Measurements from ENCODE around the gene GLI3.

GLI3 gene

DNA sequence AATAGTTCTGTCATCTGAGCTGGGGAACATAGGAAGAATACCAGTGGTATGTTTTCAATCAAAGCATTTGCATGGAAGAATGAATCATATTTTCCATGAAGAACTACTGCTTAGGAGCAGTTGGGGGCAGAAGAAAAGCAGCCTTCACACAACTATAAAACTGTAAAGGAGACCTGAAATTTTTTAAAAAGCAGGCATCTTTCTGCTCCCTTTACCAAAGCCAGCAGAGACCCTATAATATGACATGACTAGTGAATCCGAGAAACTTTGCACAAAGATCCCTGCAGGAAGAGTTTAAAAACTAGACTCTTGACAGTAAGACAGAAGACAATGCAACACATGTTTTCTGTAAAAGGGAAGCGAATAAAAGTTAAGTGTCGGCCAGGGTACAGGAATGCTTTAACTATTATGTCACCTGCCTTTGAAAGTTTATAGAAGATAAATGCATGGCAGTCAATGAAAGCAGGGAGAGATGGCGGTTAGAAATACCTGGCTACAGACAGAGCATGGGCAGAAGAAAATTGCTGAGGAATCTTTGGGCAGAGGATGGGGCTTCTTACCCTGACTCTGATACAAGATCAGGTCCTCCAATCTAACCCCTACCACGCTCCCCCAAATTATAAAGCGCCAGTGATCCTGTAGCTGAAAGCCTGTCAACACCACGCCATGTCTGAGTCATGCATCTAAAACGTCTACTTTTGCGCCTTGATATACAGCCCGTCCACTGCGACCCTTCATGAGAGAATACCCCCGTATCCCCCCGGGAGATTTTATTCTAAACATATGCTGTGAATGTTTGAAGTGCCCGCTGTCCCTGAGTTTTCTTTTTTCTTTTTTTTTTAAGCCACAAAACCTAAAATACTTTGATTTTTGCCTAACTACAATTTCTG, 93.1 kb downstream of the GLI3 start:
- DNase-seq (ENCODE audit: low spot score) = no peak

GRCh38 chr7:42142089-42142488, 94.9 kb downstream of the GLI3 start:
- no peak for DNase-seq (ENCODE audit: low spot score)

DNA sequence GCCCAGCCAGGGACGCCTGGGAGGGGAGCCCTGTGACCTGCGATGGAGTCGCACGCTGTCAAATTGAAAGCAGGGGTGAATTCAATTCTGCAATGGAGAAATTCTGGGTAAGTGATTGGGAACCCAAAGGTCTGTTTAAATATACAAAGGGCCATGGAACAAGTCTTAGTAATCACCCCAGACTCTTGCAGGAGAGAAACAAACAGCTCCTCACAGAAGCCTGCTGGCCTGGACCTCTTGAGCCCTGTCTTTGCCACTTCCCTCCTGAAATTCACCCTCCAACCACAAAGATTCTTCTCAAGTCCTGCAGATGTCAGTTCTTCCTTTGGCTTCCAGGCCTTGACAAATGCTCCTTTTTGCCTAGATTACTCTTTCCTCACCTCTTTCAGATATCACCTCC, 97.3 kb downstream of the GLI3 start:
- no peak for DNase-seq (ENCODE audit: low spot score)

GRCh38 chr7:42138691-42139090, 98.3 kb downstream of the GLI3 start:
- DNase-seq (ENCODE audit: low spot score) = no peak

- no peak for DNase-seq (ENCODE audit: low spot score)
These were observed 99.1 kb downstream of the GLI3 start for GRCh38 chr7:42137941-42138340.

DNA sequence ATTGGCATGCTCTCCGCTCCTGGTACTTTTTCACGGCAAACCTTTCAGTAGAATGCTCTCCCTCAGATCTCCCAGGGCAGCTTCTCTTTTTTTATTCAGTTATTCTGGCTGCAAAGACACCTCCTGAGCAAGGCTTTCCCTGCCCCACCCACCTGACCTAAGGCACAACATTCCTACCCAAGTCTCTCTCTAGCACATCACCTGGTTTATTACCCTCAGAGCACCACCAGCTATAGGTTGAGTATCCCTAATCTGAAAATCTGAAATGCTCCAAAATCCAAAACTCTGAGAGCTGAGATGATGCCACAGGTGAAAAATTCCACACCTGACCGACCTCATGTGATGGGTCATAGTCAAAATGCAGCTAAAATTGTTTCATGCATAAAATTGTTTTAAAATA, 99.6 kb downstream of the GLI3 start:
- DNase-seq (ENCODE audit: low spot score) = no peak

- no peak for DNase-seq (ENCODE audit: low spot score)
These were observed 101.3 kb downstream of the GLI3 start for GRCh38 chr7:42135728-42136127.

DNA sequence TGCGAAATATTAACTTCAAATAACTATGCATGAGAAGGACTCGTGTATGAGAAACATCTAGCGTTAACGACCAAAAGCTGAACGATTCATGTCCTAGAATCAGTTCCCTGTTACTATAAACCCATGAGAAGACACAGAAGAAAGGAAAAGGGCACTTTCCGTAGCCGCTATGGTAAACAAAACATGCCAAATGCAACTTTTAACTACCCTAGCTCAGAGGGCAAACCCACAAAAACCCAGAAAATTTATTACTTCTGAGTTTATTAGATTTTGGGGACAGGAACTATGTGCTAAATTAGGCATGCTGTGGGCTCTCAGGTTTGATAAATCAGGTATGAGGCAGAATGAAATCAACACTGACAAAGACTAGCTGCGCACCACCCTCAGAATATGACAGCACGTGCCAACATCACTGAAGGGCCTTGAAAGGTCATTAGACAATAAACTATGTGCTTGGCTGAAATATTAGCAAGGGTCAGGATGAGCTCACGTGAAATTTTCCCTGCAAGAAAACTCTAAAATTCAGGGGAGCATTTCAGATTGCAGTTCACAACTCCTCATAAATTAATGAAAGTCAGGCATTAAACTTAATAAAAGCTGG, 102.6 kb downstream of the GLI3 start:
- DNase-seq (ENCODE audit: low spot score) = no peak

GRCh38 chr7:42133321-42133720, 103.7 kb downstream of the GLI3 start:
- DNase-seq (ENCODE audit: low spot score) = no peak

DNA sequence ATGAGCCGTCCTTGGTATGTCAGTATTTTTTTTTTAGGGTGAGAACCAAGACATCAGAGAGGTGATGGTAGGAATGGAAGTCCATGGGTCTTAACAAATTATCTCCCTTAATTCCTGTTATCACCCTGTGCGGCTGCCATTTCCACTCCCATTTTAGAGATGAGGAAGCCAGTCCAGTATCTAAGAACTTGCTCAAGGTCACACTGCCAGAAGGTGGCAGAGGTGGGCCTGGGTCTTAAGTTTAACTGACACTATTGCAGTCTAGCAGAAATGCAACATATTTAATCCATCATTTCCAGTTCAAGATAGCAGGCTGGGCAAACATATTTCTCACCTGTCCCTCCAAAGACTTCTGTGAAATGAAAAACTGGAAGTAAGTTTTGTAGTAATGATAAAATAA, 108.3 kb downstream of the GLI3 start:
- DNase-seq (ENCODE audit: low spot score) = no peak

- no peak for DNase-seq (ENCODE audit: low spot score)
These were observed 109.8 kb downstream of the GLI3 start for GRCh38 chr7:42127232-42127622.

DNA sequence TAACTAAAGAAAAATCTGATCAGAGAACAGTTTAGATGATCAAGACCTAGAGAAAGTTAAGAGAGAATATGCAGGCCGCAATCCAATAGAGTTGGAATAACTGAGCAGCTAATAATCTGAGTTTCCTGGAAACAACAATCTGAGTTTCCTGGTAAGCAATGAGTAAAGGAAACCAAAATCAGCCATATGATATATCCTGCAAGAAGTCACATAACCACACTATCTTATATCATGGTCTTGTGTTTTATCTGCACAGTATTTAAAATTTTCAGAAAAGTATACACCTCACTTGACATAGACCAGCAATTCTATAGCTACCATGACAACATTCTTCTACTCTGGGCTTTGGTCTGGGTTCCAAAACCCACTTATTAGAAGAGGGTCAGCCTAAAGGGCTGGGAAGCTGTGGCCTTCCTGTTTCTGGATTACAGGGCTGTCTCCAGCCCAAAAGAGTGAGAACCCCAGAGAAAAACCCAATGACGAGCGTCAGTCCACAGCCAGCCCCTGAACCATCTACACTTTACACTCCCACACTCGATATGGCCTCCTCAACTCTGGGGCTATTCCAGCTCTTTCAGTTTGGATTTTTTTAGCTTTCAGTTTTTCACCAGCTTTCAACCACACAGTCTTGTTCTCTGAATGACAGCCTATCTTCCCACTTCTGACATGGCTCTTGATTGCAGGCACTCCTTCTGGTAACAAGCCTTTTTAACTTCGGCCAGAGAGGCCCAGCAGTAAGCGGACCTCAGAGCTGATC, 110.4 kb downstream of the GLI3 start:
- no peak for DNase-seq (ENCODE audit: low spot score)

DNA sequence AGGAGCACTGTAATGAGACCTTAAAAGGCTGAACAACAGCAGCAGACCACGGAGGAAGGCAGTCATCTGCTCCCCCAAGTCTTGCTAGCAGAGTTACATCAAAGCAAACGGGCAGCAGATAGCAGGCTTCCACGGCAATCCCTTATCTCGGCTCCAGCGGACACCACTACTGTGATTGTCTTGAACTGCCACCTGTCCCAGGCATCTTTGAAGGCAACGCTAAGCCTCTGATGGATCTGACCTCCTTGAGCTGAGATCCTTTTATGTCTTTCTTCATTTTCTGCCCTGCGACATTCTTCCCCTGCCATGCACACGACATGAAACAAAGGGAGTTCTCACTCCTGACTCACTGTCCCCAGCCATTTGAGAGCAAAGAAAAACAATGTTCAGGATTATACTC, 111.7 kb downstream of the GLI3 start:
- no peak for DNase-seq (ENCODE audit: low spot score)

DNA sequence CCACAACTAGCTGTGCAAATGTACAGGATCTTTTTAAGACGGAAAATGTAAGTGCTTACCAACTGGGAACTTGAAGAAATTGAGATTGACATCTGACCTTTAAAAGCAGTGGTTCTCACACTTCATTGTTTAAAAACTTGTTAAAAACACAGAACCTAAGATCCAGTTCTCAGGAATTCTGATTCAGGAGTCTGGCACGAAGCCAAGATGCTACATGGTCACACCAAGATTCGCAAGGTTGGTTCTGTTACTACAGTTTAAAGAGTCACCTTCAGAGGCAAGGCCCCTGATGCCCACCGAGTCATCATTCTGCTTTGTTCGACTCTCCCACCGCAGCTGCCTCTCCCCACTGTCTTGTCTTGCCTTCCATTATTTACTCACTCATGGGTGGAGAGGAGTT, 113.3 kb downstream of the GLI3 start:
- no peak for DNase-seq (ENCODE audit: low spot score)

GRCh38 chr7:42120191-42120590, 116.8 kb downstream of the GLI3 start:
- no peak for DNase-seq (ENCODE audit: low spot score)

- DNase-seq (ENCODE audit: low spot score) = no peak
These were observed 119.8 kb downstream of the GLI3 start for GRCh38 chr7:42117201-42117600.

- DNase-seq (ENCODE audit: low spot score) = no peak
These were observed 121.2 kb downstream of the GLI3 start for GRCh38 chr7:42115795-42116194.

- DNase-seq (ENCODE audit: low spot score) = no peak
These were observed 126.7 kb downstream of the GLI3 start for GRCh38 chr7:42110333-42110732.

DNA sequence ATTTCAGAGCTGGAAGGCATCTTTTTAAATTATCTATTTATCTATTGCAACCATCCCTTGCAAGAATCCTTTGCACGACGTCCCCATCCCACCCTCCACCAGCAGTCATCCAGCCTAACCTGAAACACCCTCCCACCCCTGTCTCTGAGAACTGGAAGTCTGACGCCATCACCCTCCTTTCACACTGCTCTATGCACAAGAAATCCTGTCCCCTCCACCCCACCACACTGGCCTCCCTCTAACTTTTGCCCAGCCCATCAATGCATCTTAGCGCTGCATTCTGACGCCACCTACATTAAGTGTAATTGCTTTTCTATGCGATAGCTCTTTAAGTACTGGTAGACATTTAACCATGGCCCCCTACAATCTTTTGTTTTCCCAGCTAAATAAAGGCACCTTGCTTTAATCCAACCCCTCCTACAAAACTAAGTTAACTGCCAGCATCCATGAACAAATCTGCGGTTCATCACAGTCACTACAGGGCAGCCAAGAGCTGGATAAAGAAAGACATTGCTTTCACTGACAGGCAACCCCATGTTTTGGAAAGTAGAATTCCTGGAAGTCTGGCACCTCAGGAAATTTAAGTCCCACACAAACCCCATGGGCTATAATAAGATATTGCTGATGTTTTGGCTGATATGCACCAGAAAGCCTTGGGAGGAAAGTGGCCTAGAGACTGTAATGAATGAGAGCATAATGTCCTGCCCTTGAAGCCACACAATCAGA, 128.0 kb downstream of the GLI3 start:
- DNase-seq (ENCODE audit: low spot score) = no peak

DNA sequence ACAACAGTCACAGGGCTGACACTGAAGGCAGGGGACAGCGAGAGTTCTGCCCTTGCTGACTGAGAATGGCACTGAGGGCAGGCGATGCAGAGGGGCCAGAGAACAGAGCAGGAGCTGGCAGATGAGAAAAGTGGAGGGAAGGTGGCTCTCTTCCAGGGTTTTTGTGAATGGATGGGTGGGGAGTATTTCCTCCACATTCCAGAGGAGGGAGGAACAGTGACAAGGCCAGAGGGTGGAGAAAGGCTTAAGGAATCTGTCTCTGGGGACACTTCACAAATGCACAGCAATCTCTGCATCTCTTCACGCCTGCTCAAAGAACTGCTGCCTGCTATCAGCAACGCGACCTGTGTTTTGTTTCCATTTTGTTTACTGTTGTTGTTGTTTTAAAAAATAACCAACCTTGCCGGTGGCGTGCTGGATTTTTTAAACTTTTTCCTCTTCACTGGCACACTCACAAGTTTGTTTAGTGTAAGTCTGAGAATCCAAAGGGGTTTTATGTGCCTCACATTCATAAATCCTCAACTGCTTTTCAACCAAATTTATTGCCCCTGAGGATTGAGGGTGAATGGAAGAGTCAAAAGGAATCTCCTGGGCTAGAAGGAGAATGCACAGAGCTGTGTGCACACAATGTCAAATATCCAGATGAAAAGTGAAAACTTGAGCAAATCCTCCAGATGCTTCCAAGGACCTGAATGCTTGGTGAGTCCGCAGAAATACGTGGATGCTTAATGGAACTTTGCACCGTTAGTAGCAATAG, 129.3 kb downstream of the GLI3 start:
- DNase-seq (ENCODE audit: low spot score) = no peak

DNA sequence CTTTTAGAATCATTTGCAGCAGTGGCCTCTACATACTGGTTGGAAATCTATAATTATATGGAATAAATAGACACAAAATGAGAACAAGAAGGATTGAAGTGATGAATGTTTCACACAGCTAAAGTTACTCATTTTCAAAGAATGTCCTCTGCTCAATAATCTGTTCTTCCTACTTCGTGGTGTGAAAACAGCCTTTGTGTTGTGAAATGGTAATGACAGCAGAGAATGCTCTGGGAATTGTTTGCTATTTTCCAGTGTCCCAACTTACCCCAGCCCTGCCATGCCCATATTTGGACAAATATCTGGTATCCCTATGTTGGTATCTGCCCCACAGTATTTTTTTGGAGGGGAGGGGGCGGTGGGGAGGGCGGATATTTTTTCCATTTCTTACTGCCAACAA, 130.4 kb downstream of the GLI3 start:
- DNase-seq (ENCODE audit: low spot score) = no peak

Data from globus pallidus (tissue), 1 donor.